Measurements from ENCODE around the gene HES2.
A peak's percentile ranks its signal among the peaks of the same experiment; 100 is the strongest.
"Not testable (repeated sequence)": the region's sequence is repeated elsewhere in the genome, so short reads cannot be mapped to it uniquely, and the experiment has no call there.

Gene HES2

DNA sequence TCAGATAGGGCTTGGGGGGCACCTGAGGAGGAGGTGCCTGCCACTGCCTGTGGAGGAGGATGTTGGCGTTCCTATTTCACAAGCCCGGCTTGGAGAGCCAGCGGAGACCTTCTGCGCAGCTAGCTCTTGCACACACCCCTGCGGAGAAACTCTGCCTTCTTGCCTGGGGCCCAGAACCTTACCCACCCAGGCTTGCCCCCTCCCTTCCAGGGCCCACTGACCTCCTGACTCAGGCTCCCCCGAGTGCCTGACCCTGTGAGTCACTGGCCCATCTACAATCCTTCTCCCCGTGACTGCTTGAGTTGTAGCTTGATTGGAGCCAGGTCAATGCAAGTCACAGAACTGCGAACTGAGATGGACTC lies 3.4 kb downstream of the HES2 start:
- no peak for DNase-seq

DNA sequence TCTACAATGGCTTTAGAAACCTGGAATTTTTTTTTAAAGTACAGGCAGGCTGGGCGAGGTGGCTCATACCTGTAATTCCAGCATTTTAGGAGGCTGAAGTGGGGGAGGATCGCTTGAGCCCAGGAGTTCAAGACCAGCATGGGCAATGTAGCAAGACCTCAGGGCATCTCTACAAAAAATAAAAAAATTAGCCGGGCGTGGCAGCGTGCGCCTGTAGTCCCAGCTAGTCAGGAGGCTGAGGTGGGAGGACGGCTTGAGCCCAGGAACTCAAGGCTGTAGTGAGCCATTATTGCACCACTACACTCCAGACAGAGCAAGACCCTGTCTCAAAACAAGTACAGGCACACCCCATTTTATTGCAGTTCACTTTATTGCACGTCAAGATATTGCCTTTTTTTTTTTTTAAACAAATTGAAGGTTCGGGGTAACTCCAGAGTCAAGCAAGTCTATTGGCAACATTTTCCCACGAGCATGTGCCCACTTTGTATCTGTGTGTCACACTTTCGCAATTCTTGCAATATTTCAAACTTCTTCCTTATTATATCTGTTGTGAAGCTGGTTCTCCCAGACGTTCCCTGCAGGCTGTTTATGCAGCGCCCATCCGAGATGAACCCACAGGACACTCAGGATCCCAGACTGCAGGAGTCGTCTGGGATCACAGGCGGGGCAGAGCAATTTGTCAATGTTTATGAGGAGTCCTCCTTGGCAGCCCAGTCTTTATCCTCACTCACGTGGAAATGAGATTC lies 4.7 kb downstream of the HES2 start:
- DNase-seq: no peak

DNA sequence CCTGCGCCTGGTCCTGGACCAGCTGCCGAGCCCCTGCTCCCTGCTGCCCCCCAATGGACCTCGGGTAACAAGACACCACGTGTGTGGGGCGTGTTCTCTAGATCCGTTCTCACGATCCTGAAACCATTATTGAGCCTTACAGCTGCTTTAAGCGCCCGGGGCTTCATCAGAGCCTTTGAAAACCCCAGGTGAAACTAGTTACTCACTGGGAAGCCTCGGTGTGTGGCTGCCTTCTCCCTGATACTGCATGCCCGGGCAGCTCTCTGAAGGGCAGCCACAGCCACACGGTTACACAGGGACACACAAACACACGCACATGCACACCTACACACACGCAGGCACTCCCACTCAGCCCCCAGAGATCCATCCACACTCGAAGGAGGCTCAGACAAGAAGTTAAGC lies 5.3 kb downstream of the HES2 start:
- peak; percentile 52 for DNase-seq

DNA sequence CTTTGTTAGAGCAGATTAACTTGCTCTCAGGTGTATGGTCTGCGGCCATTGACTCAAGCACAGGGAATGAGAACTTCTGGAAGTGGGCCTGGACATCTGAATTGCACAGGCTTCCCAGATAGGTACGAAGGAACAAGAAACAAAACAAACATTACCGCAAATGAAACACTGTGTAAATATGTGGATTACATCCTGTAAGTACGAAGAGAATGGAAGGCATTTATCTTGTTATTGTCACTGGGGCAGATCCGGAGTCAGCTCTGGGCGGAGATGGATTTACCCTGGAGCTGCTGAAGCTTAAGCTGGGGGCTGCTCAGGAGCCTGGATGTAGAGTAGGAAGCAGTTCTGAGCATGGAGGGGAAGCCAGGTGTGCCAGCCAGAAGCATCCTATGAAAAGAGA lies 6.8 kb downstream of the HES2 start:
- DNase-seq: no peak

DNA sequence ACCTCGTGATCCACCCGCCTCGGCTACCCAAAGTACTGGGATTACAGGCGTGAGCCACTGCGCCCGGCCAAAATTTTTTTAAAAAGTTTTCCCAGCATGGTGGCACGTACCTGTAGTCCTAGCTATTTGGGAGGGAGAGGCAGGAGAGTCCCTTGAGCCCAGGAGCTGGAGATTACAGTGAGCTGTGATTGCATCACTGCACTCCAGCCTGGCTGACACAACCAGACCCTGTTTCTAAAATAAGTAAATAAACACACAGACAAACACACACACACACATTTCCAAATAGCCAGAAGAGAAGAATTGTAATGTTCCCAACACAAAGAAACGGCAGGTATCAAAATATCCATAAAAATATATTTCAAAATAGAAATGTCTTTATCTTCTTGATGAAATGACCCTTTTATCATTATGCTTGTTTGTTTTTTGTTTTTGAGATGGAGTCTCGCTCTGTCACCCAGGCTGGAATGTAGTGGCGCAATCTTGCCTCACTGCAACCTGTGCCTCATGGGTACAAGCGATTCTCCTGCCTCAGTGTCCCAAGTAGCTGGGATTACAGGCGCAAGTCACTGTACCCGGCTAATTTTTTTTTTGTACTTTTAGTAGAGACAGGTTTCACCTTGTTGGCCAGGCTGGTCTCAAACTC lies 9.3 kb downstream of the HES2 start:
- DNase-seq: no peak

DNA sequence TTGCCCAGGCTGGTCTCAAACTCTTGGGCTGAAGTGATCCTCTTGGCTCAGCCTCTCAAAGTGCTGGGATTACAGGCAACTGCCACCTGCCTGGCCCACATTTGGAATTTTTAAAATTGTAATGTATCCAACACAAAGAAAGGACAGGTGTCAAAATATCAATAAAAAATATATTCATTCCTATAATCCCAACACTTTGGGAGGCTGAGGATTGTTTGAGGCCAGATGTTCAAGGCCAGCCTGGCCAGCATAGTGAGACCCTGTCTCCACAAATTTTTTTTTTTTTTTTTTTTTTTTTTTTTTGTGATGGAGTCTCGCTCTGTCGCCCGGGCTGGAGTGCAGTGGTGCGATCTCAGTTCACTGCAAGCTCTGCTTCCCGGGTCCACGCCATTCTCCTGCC lies 10.0 kb downstream of the HES2 start:
- no peak for DNase-seq

DNA sequence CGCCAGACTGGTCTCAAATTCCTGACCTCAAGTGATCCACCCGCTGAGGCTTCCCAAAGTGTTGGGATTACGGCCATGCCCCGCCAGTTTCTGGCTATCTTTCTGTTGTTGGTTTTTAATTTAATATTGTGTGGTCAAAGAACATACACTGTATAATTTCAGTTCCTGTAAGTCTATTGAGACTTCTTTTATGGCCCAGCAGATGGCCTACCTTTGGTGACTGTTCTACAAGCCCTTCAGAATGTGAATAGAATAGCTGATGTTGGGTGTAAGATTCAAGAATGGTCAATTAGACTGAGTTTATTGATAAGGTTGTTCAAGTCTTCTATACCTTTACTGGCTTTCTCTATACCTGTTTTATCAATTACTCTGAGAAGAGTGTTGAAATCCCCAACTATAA lies 10.7 kb downstream of the HES2 start:
- no peak for DNase-seq

DNA sequence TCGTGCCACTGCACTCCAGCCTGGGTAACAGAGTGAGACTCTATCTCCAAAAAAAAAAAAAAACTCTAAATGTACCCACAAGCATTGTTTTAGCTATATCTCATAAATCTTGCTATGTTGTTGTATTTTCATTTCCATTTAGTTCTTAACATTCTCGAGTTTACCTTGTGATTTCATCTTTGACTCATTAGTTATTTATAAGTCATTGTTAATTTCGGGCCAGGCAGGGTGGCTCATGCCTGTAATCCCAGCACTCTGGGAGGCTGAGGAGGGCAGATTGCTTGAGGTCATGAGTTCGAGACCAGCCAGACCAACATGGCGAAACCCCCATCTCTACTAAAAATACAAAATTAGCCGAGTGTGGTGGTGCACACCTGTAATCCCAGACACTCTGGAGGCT lies 11.7 kb downstream of the HES2 start:
- no peak for DNase-seq

DNA sequence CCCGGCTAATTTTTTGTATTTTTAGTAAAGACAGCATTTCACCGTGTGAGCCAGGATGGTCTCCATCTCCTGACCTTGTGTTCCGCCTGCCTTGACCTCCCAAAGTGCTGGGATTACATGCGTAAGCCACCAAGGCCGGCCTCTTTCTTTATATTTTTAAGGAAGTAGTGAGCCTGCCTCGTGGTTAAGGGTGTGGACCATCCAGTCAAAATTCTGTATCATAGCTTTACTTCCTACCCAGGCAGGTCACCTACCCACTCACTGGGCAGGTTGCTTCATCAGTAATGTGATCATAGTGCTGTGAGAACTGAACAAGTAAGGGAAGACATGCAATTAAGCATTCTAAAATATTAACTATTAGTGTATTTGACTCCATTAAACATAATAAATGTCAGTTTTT lies 18.0 kb downstream of the HES2 start:
- no peak for DNase-seq

DNA sequence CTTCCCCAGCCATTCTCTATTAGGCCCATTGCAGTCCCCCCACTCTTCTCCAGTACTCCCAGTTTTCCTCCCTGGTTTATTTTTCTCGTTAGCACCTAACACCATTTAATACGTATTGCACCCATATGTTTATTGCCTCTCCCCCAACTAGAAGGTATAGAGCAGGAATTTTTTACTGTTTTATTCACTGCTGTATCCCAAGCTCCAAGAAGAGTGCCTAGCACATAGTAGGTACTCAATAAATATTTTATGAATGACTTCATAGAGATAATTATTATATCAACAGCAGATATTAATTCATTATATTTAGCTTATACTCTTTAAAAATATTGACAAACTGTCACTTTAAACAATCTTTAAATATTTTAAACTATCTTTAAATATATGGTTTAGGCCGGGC lies 20.4 kb downstream of the HES2 start:
- no peak for DNase-seq

DNA sequence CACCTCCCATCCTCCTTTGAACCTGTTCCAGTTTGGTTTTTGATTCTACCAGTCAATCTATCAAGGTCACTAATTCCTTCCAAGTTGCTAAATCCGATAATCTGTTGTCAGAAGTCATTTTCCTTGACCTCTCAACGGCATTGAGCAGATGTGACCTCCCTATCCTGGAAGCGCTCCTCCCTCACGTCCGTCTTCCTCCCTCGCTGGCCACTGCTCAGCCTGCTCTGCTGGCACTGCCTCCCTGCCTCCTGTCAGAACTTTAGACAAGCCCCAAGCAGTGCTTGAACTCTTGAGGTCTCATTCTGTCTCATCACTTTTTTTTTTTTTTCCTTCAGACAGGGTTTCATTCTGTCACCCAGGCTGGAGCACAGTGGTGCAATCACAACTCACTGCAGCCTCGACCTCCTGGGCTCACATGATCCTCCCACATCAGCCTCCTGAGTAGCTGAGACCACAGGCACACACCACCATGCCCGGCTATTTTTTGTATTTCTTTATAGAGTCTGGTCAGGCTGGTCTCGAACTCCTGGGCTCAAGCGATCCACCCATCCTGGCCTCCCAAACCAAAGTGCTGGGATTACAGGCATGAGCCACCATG lies 21.8 kb downstream of the HES2 start:
- no peak for DNase-seq

DNA sequence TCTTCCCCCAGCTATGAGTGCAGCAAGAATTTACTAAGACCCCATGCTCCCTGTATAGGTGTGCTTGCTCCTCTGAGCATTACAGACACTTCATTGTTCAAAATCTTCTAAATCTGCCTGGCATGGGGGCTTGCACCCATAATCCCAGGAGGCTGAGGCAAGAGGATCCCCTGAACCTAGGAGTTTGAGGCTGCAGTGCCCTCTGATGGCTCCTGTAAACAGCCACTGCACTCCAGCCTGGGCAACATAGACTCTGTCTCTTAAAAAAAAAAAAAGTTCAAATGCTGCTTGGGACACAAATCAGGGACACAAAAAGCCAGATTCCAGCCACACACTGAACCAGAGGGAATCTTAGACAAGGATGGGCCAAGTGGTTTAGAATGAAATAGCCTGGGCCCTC lies 22.7 kb downstream of the HES2 start:
- DNase-seq: no peak

DNA sequence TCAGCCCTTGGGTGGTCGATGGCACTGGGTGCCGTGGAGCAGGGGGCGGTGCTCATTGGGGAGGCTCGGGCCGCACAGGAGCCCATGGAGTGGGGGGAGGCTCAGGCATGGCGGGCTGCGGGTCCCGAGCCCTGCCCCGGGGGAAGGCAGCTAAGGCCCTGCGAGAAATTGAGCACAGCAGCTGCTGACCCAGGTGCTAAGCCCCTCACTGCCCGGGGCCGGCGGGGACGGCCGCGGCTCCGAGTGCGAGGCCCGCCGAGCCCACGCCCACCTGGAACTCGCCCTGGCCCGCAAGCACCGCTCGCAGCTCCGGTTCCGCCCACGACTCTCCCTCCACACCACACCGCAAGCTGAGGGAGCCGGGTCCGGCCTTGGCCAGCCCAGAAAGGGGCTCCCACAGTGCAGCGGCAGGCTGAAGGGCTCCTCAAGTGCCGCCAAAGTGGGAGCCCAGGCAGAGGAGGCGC lies 23.9 kb downstream of the HES2 start:
- DNase-seq: not testable (repeated sequence)

DNA sequence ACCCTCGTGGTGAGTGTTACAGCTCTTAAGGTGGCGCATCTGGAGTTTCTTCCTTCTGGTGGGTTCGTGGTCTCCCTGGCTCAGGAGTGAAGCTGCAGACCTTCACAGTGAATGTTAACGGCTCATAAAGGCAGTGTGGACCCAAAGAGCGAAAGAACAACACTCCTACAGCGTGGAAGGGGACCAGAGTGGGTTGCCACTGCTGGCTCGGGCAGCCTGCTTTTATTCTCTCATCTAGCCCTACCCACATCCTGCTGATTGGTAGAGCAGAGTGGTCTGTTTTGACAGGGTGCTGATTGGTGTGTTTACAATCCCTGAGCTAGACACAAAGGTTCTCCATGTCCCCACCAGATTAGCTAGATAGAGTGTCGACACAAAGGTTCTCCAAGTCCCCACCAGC lies 24.6 kb downstream of the HES2 start:
- DNase-seq: not testable (repeated sequence)

DNA sequence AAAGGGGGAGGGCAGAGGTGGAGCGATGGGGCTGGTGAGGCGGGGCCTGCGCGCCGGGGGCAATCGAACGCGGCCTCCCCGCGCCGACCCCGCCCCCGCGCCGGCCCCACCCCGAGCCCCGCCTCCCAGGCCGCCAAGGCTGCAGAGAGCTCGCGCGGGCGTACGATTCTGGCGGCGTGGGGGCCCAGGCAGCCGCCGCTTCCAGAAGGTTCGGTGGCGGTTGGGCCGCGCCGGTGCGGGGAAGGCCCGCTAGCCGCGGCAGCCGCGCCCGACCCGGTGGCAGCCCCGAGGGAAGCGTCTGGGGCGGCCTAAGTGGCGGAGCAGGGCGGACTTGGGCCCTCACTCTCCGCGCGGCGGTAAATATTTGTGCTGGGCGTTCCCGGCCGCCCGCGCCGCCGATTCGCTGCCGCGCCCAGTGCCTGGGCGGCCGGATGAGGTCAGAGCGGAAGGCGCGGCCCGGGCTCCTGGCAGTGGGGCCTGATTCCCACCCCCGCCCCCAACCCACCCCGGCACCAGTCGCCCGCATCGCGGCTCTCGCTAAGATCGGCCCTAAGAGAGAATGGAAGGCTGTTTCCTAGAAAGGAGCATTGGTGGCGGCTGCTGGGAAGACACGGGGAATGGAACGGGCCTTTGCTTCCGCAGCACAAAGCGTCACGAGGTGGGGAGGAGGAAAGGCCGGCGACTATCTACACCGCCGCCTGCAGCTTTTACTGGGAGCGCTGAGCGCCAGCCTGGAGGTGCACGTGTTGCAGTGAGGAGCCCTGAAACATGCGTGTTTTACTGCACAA lies 26.1 kb downstream of the HES2 start, which contains the start of gene ACOT7:
TSS of gene ACOT7 (minus strand) at position 368 of the 788 bp plus-strand sequence. CDS start 368 bp downstream, outside the sequence.
- peak; percentile 97 for DNase-seq

DNA sequence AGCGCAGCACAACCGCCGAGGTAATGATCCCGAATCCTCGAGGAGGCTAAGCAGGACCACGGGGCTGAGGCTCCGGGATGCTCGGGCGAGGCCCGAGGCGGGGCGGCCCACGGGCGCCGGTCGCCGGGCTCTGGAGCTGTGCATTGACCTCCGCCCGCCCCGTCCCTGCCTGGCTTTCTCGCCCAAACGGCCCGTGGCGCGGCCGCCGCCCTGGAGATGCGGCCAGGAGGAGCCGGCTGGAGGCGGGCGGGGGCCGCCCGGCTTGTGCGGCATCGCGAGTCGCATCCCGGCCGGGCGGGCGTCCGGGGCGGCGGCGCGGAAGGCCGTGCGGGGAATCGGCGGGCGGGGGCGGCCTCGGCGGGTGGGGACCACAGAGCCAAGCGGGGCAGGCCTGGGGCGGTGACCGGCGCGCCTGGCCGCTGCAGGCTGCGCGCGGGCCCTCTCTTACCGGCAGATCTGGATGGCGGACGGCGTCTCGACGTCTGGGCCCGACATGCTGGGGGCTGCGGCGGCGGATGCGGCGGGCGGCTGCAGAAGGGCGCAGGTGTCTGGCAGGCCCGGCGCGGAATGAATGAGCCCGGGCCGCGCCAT lies 26.8 kb downstream of the HES2 start:
- no peak for DNase-seq

DNA sequence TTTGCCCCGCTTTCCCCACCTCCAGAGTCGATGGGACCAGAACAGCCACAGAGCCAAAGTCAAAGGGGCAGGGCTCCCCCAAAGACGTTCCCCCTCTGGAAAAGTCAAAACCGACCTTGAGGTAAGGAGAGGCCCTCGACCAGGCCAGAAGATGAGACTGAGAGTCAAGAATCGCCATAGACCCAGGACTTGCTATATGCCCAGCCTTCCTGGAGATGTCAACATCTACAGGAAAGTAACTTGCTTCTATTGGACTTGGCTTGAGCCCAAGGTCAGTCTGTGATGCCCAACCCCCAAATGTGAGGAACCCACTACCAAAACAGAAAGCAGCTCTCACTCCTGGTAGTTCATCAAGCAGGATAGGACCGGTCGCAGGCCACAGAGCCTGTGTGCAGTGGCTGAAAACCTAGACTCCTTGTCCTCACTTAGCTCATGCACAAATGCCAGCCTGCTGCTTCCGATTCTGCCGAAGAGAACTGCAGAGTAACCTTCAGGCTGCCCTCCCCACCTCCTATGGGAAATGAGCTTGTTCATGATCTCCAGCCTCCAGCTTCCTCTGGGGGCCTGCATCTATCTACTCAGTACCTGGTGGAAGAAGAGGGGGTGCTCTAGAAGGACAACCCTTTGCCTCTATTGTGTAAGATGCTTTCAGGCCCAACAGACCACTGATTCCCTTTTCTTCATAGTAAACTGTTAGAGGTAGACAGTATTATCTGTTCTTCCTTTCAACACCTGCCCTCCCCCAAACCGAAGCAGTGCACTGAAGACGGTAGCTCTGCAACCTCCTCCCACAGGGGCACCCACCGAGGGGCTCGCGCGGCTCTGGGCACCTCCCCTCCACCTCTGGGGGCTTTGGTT lies 27.5 kb downstream of the HES2 start:
- no peak for DNase-seq

DNA sequence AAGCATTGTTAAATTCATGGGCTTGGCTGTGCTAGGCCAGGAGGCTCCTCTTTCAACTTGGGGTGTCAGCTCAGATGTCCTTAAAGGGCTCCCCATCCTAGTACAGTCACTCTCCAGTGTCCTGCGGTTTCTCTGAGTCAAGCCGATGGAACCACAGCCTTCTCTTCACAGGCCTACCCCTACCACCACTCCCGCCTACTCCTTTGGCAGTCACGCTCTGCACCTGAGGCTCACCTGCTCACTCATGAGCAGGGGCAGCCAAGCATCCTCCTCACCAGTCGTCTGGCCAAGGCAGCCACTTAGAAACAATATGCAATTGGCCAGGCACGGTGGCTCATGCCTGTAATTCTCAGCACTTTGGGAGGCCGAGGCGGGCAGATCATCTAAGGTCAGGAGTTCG lies 29.7 kb downstream of the HES2 start:
- no peak for DNase-seq

DNA sequence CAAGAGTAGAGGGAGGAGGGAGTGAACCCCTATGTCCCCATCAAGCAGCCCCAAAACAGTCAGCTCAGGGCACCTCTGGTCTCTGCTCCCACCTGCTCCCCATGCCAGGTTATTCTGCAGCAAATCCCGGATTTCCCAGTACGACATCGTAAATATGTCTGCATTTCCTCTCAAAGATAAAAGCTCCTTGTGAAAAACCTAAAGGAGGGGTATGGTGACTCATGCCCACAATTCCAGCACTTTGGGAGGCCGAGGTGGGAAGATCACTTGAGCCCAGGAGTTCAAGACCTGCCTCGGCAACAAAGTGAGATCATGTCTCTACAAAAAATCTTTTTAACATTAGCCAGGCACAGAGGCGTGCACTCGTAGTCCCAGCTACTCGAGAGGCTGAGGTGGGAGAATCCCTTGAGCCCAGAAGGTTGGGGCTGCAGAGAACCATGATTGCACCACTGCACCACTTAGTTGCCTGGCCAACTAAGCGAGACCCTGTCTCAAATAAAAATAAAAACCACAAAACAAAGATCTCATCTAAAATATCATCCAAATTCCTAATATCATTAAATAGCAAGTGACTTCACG lies 33.3 kb downstream of the HES2 start:
- no peak for DNase-seq

DNA sequence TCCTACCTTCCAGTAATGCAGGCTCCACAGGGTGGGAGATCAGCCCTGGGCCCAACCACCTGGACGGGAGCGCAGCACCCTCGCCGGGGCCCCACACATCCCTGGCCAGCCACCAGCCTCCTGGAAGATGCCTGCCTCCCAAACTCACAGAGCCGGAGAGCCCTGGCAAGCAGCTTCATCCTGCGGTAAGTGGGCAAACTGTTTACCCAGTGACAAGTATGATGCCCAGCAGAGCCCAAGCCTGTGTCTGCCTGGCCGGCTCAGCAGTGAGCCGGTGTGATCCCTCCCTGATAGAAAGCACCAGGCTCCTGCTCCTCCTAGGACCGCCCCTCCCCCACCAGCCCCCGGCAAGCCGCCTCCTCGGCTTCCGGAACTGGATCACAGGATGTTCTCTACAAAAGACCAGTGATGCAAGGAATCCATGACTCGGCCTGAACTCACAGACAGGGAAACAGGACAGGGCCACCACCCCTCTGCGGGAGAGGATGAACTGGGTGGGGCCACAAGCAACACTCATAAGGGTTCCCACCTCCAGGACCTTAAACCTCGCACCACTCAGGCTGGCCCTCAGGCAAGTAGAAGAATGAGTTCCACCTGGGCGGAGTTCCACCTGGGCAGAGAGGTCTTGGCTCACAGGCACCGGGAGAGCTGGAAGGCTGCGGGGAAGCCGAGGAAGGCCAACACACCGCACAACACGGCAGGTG lies 34.1 kb downstream of the HES2 start:
- DNase-seq: no peak

DNA sequence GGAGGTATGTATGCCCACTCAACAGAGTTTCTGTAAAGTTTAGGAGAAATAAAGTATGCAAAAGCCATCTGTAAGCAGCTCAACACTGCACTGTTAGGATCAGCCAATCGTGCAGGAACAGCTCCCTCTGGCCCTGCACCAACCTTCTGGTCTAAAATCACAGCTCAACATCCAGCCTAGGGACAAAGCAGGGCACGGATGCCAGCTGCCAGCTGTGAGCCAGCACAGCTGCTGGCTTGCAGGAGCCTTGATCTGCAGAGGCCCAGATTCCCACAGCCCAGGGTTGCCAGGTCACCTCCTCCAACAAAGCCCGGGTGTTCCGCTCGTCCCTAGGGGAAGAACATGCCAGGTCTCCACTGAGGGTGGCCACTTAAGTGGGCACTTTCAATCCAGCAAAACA lies 34.8 kb downstream of the HES2 start:
- no peak for DNase-seq

All from CD4-positive, alpha-beta T cell treated with Interleukin-6 for 4 hours (primary cell).